Measurements from ENCODE around the gene DOK1.

GRCh38 chr2:74515271-74515980 is 39.1 kb upstream of the DOK1 start:
- TF ChIP-seq CTCF (IDR thresholded peaks at IDR 0.05; ENCODE audit: borderline replicate concordance, extremely low read depth, low read length, poor library complexity, severe bottlenecking) (no peak), EZH2 (IDR thresholded peaks at IDR 0.05; ENCODE audit: borderline replicate concordance, low read depth, low read length, severe bottlenecking) (no peak)

All from DND-41 (cell line).